ENCODE data around the gene UST. TPM values are rescaled to one million over a fixed set of nuclear protein-coding genes. Genes with fewer than 3 reads are reported as not detected.

UST gene
- total and polyA plus RNA-seq, 2 of the 8 experiments (the other 6 are each of a cell fraction or from before 2014, with no cell fraction given): 13.5 to 34.5 TPM

DNA sequence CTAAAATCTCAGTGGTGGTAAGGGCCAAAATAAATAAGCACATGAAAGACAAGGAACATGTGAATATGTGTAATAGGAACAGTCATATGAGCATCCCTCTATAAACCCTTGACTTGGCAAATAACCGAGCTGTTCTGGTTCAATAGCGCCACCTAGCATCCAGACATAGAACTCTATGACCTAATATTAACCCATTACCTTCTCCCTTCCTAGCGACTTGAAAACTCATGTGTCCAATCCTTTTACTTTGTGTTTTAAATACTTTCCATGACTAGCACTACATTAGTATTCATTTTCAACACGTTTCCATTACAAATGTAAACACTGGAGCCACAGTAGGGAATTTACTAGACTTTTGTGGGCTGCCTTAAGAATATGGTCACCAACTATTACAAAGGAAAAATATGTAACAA is 279.7 kb downstream of the UST start (continued):
- TF ChIP-seq KDM1A (IDR thresholded peaks at IDR 0.05; ENCODE audit: borderline replicate concordance, low read length) (no peak), HDAC2 (IDR thresholded peaks at IDR 0.05; ENCODE audit: borderline replicate concordance in 1 of 2, low read depth in 2 of 2, low read length in 2 of 2) (no peak), SIRT6 (IDR thresholded peaks at IDR 0.05; ENCODE audit: low read length) (no peak)

All from H1 (cell line).